Peyer's patch (tissue), 4 donors: ENCODE results near the gene CRELD2.

Experiments
- CTCF ChIP-seq, 6 experiments: fragments of 450-650 bp in 4 of 6; fragments of 200-600 bp in 2 of 6; sonication (generic) in 1 of 6; IDR thresholded peaks; one replicate each; pipeline ENCODE4 v1.5.1; 2017 to 2019; ENCODE audit warnings: antibody characterized with exemption in 6 of 6, mild to moderate bottlenecking in 3 of 6, moderate library complexity in 1 of 6
- POLR2A ChIP-seq, 2 donors: fragments of 450-650 bp; IDR thresholded peaks; one replicate each; pipeline ENCODE4 v1.5.1; 2017; ENCODE audit warnings: antibody characterized with exemption in 2 of 2, mild to moderate bottlenecking in 2 of 2, moderate library complexity in 2 of 2

GRCh38 chr22:49930596-49931412 lies 12.4 kb downstream of the CRELD2 start:
- TF ChIP-seq CTCF (IDR thresholded peaks at IDR 0.05) (peak; percentile 40 to 84 (median 64)), POLR2A (IDR thresholded peaks at IDR 0.05) (peak in 1 of 2 donors; percentile 42)
